ENCODE measurements around the gene LSM4. TPM values are rescaled to one million over a fixed set of nuclear protein-coding genes. Genes with fewer than 3 reads are reported as not detected.
A peak's percentile ranks its signal among the peaks of the same experiment; 100 is the strongest.

LSM4 gene
- total and polyA plus RNA-seq, 10 of the 15 experiments (the other 5 are each of a cell fraction or from before 2014, with no cell fraction given): 12.6 to 652 (median 217) TPM

GRCh38 chr19:18282021-18282787 lies 40.7 kb downstream of the LSM4 start:
- Histone ChIP-seq H3K4me2 (ENCODE audit: control insufficient read depth, insufficient read depth) (peak overlapping the region; percentile 98), H4K20me1 (ENCODE audit: control insufficient read depth, insufficient read depth) (peaks cover 14% of the 10 kb centered on the region), H2AFZ (ENCODE audit: control insufficient read depth, low read depth, low read length) (peak overlapping the region; percentile 41), H3K9ac (ENCODE audit: control insufficient read depth, insufficient read depth, low read length) (peak overlapping the region; percentile 99), H3K9me3 (replicated peaks; ENCODE audit: control insufficient read depth, insufficient read depth, low read length) (no peaks in the 10 kb centered on the region), H3K27me3 (replicated peaks in 1 of 2; ENCODE audit: control insufficient read depth in 2 of 2, insufficient read depth in 2 of 2, low read length in 1 of 2) (no peaks in the 10 kb centered on the region), H3K36me3 (ENCODE audit: control insufficient read depth in 2 of 2, insufficient read depth in 2 of 2, low read length in 1 of 2) (peaks cover 0 to 4% of the 10 kb centered on the region in 2 experiments; a peak in 2 of 4 replicates), H3K4me3 (peak overlapping the region; percentile 66), H3K27ac (ENCODE audit: control insufficient read depth, insufficient read depth) (peak overlapping the region; percentile 100), H3K4me1 (ENCODE audit: control insufficient read depth, insufficient read depth, low read length) (peaks cover 31% of the 10 kb centered on the region), H3K79me2 (ENCODE audit: control insufficient read depth, insufficient read depth, low read length) (peaks cover 40% of the 10 kb centered on the region)
- ChIA-PET SMC1A (ENCODE audit: uncharacterized antibody, unreplicated experiment) (interaction anchor here (1.0 to 6.3 kb wide), 8 partner anchors 10 to 135 kb away, joined by 3 to 176 read pairs (median 45); partner anchors contain the start of gene LSM4), POLR2A (interaction anchor here (0.5 to 8.4 kb wide), 26 partner anchors 9 to 1385 kb away, joined by 3 to 206 read pairs (median 6); partner anchors contain the start of genes LRRC25, LSM4, MAST3 and PGPEP1), CTCF (interaction anchor here (0.6 to 14.1 kb wide), 10 partner anchors 8 to 191 kb away, joined by 3 to 516 read pairs (median 64); partner anchors contain the start of genes IQCN, LSM4 and PGPEP1), RAD21 (ENCODE audit: unreplicated experiment) (interaction anchor here (0.5 to 7.1 kb wide), 12 partner anchors 9 to 135 kb away, joined by 3 to 259 read pairs (median 31); partner anchors contain the start of genes LSM4, MPV17L2, PGPEP1 and RAB3A)
- DNase-seq (ENCODE audit: low read depth, low spot score): no peak
- no peak for FAIRE-seq
- TSS peak; percentile 96 for BruUV-seq (replicated peaks)
- in situ Hi-C loops (cut with MboI): no loop called here
- peak; percentile 38 for ATAC-seq
- intact Hi-C loops (cut with micrococcal nuclease; ENCODE audit: unreplicated experiment): loop anchor here (1.0 kb wide), 1 partner anchor 8 kb away; no protein-coding TSS in a partner anchor
- WGBS (ENCODE audit: insufficient coverage, insufficient replicate concordance, low lambda C conversion rate, missing lambda C conversion rate): 15% methylated on average over 12 of the region's 27 CpGs
- TF ChIP-seq ZNF384 (IDR thresholded peaks at IDR 0.05; ENCODE audit: borderline replicate concordance, low read depth, low read length) (no peak), POLR2A (IDR thresholded peaks at IDR 0.05; ENCODE audit: low read depth, low read length) (peak; percentile 21), ATF7 (IDR thresholded peaks at IDR 0.05; ENCODE audit: low read depth) (0 out of 2 replicates have a peak, but pooled peaks have one; percentile 12), ZNF217 (IDR thresholded peaks at IDR 0.05) (no peak), CTCF (IDR thresholded peaks at IDR 0.05 in 2 of 3, conservative IDR thresholded peaks at IDR 0.05 in 1 of 3; ENCODE audit: control insufficient read depth in 2 of 3, extremely low read depth in 1 of 3, insufficient read depth in 1 of 3, low read depth in 3 of 3, low read length in 3 of 3) (peak in 1 of 3 experiments; percentile 15; a peak in 2 of 6 replicates), SIN3A (IDR thresholded peaks at IDR 0.05; ENCODE audit: low read depth, low read length) (peak; percentile 30; the same call in 1 of the 2 replicates), YY1 (IDR thresholded peaks at IDR 0.05; ENCODE audit: low read depth, low read length) (peak; percentile 46; the same call in 1 of the 2 replicates), POLR2AphosphoS5 (IDR thresholded peaks at IDR 0.05; ENCODE audit: low read length) (0 out of 2 replicates have a peak, but pooled peaks have one; percentile 61), MEF2B (IDR thresholded peaks at IDR 0.05; ENCODE audit: partially characterized antibody, poor library complexity, severe bottlenecking) (peak; percentile 57), RELB (IDR thresholded peaks at IDR 0.05; ENCODE audit: low read depth) (peak; percentile 41; the same call in 1 of the 2 replicates), HDGF (IDR thresholded peaks at IDR 0.05) (peak; percentile 70; the same call in 1 of the 2 replicates), TCF12 (IDR thresholded peaks at IDR 0.05; ENCODE audit: low read depth, low read length) (no peak), BRCA1 (IDR thresholded peaks at IDR 0.05; ENCODE audit: low read depth, low read length) (no peak), ATF3 (IDR thresholded peaks at IDR 0.05; ENCODE audit: borderline replicate concordance, extremely low read depth, low read depth, low read length) (no peak), FOS (IDR thresholded peaks at IDR 0.05; ENCODE audit: borderline replicate concordance, extremely low read depth, insufficient read length) (no peak), CHD1 (IDR thresholded peaks at IDR 0.05; ENCODE audit: low read depth, low read length) (no peak; the same call in 1 of the 2 replicates), IKZF2 (IDR thresholded peaks at IDR 0.05) (peak; percentile 50 to 51)
